Caco-2 (cell line): ENCODE data around the gene ZNF649. TPM values are rescaled to one million over a fixed set of nuclear protein-coding genes. Genes with fewer than 3 reads are reported as not detected.

Source experiments
- BruUV-seq: library from RNA; stranded (reverse); fragments of 400-500 nt; replicated peaks from 2 replicates; lab custom pipeline; 2021; lab: Mats Ljungman, UMichigan
- CTCF ChIA-PET: fragments of 300-600 bp; sonication (Branson Sonifier 250); formaldehyde crosslinking; loops from one replicate; lab custom pipeline; 2022; ENCODE audit warnings: antibody characterized with exemption; lab: Charles Lee
- POLR2A ChIA-PET: fragments of 300-600 bp; sonication (Branson Sonifier 250); formaldehyde crosslinking; loops from one replicate; lab custom pipeline; 2022; ENCODE audit warnings: antibody characterized with exemption; lab: Charles Lee
- DNase-seq, 2 experiments: peaks; one replicate each; pipeline versions ENCODE4 v3.0.0 to v3.0.0-alpha.2; 2020 to 2022
- H3K27me3 ChIP-seq: replicated peaks from 2 replicates; pipeline ENCODE4 v1.6.0; 2011; ENCODE audit warnings: low read length; ENCODE audit not compliant: control insufficient read depth, insufficient read depth
- H3K36me3 ChIP-seq: 2 replicates; pipeline ENCODE4 v1.5.1; 2011; ENCODE audit warnings: low read length; ENCODE audit not compliant: control insufficient read depth, insufficient read depth
- H3K4me1 ChIP-seq: fragments of 250-450 bp; sonication (Bioruptor Pico); 2 replicates; pipeline ENCODE4 v1.5.1; 2020; ENCODE audit warnings: mild to moderate bottlenecking
- H3K4me3 ChIP-seq: 2 replicates; pipeline ENCODE4 v1.5.1; 2011; ENCODE audit warnings: low read depth, mild to moderate bottlenecking, control low read depth, low read length
- H3K9me3 ChIP-seq: fragments of 250-450 bp; sonication (Bioruptor Pico); 2 replicates; pipeline ENCODE4 v1.5.1; 2020; ENCODE audit warnings: mild to moderate bottlenecking, moderate library complexity
- H3K27ac Mint-ChIP-seq: one replicate; pipeline ENCODE4 v1.8.0; 2022; ENCODE audit warnings: mixed read lengths; ENCODE audit not compliant: unreplicated experiment
- H3K27me3 Mint-ChIP-seq: one replicate; pipeline ENCODE4 v1.8.0; 2022; ENCODE audit warnings: mixed read lengths; ENCODE audit not compliant: insufficient read depth, unreplicated experiment
- H3K36me3 Mint-ChIP-seq: one replicate; pipeline ENCODE4 v1.8.0; 2022; ENCODE audit warnings: mild to moderate bottlenecking, mixed read lengths; ENCODE audit not compliant: insufficient read depth, unreplicated experiment
- H3K4me1 Mint-ChIP-seq: one replicate; pipeline ENCODE4 v1.8.0; 2022; ENCODE audit warnings: low read depth, mixed read lengths; ENCODE audit not compliant: unreplicated experiment
- H3K4me3 Mint-ChIP-seq: one replicate; pipeline ENCODE4 v1.8.0; 2022; ENCODE audit warnings: mild to moderate bottlenecking, moderate library complexity, mixed read lengths; ENCODE audit not compliant: unreplicated experiment
- H3K9me3 Mint-ChIP-seq: one replicate; pipeline ENCODE4 v1.8.0; 2022; ENCODE audit warnings: mixed read lengths; ENCODE audit not compliant: unreplicated experiment
- intact Hi-C: fragments of 100-400 bp; cut with micrococcal nuclease; formaldehyde crosslinking; loops from one replicate; pipeline ENCODE4 v1.10.0; 2022; ENCODE audit not compliant: unreplicated experiment
- total RNA-seq: library from RNA; stranded (reverse); gene quantifications from 2 replicates; pipeline ENCODE4 v1.2.3, GENCODE V29; 2022
- TF ChIP-seq, protein P1 (sequence below), 2 experiments: fragments of 200-600 bp in 1 of 2; IDR thresholded peaks; 1 replicate in 1 of 2; 2 replicates in 1 of 2; pipeline versions ENCODE4 v1.5.1 to v1.8.0; 2011 to 2022; ENCODE audit warnings: antibody characterized with exemption in 1 of 2, control low read depth in 1 of 2, inconsistent platforms in 1 of 2, low read depth in 1 of 2, low read length in 1 of 2, mild to moderate bottlenecking in 1 of 2, moderate library complexity in 1 of 2; ENCODE audit not compliant: insufficient read depth in 1 of 2, severe bottlenecking in 1 of 2, unreplicated experiment in 1 of 2

Gene ZNF649
- total RNA-seq, 1 experiment from 2014 or later: 7.9 TPM

DNA sequence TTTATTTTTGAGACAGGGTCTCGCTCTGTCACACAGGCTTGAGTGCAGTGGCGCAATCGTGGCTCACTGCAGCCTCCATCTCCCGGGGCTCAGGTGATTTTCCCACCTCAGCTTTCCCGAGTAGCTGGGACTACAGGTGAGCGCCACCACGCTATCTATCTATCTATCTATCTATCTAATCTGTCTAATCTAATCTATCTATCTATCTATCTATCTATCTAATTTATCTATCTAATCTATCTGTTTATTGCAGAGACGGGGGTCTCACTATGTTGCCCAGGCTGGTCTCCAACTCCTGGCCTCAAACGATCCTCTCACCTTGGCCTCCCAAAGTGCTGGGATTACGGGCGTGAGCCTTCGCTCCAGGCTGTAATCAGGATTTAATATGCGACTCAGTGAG is 23.0 kb upstream of the ZNF649 start:
- peaks cover 64% of the 10 kb centered on the region for H3K9me3 Mint-ChIP-seq
- Histone ChIP-seq H3K36me3 (no peaks in the 10 kb centered on the region), H3K4me1 (no peaks in the 10 kb centered on the region), H3K4me3 (peak overlapping the region; percentile 57), H3K9me3 (peaks cover 67% of the 10 kb centered on the region), H3K27me3 (no peaks in the 10 kb centered on the region)
- peak overlapping the region; percentile 88 for H3K27ac Mint-ChIP-seq
- H3K27me3 Mint-ChIP-seq: no peaks in the 10 kb centered on the region
- H3K4me3 Mint-ChIP-seq: peak overlapping the region; percentile 82
- H3K4me1 Mint-ChIP-seq: no peaks in the 10 kb centered on the region
- TF ChIP-seq, protein P1, sequence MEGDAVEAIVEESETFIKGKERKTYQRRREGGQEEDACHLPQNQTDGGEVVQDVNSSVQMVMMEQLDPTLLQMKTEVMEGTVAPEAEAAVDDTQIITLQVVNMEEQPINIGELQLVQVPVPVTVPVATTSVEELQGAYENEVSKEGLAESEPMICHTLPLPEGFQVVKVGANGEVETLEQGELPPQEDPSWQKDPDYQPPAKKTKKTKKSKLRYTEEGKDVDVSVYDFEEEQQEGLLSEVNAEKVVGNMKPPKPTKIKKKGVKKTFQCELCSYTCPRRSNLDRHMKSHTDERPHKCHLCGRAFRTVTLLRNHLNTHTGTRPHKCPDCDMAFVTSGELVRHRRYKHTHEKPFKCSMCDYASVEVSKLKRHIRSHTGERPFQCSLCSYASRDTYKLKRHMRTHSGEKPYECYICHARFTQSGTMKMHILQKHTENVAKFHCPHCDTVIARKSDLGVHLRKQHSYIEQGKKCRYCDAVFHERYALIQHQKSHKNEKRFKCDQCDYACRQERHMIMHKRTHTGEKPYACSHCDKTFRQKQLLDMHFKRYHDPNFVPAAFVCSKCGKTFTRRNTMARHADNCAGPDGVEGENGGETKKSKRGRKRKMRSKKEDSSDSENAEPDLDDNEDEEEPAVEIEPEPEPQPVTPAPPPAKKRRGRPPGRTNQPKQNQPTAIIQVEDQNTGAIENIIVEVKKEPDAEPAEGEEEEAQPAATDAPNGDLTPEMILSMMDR (IDR thresholded peaks at IDR 0.05; ENCODE audit: insufficient read depth in 1 of 2, low read depth in 1 of 2, low read length in 1 of 2, severe bottlenecking in 1 of 2, unreplicated experiment in 1 of 2): no peak
- CTCF ChIA-PET: no interaction called here
- intact Hi-C loops: loop anchor here (2.0 kb wide), 1 partner anchor 23 kb away; the partner anchor contains the start of gene ZNF649
- BruUV-seq: no TSS peak
- H3K36me3 Mint-ChIP-seq: peaks cover 14% of the 10 kb centered on the region
- POLR2A ChIA-PET: no interaction called here
- DNase-seq: no peak

DNA sequence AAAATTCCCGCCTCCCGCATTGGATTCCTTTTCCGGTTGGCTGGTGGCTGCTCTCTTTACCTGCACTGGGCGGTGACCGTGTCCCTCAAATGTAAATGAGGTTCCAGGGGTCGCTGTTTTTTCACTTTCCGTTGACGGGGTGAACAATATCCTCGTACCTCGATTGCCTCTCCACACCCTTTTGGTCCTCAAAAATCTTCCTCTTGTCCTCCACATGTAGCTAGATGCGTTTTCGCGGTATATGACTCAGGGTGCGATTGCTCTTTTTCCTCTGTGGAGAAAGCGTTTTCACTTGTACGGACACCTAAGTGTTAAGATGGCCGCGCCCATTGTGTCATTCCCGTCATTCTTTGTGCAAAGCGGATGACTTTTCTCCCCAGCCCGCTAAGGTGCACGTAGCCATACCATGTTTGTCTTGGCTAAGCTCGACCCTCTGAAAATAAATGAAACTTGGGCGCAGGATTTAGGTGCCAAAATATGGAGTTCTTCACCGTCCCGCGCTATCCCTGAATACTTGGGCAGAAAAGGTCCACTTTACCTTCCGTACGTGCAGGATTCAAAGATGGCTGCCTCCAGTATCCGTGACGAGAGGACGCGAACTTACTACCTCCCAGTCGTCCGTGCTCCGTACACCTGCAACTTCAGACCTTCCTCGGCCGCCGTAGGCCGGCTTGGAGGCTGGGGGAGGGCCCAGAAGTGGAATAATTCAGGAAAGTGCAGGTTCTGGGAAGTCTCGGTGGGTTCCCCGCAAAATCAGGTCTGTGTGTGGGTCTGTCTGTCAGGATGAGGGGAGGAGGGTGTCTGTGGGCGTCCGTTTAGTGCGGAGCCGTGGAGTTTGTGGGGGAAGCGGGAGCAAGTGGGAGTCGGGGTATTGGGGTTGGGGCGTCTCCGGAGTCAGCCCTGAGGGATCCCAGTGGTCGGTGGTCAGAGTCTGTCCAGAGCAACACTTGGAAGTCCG is 22.2 kb upstream of the ZNF649 start, which contains the start of gene ZNF613:
Gene ZNF613 (plus strand): TSS at position 689 of the 958 bp plus-strand sequence. CDS start 8,749 bp downstream, outside the sequence.
- TF ChIP-seq, protein P1 (IDR thresholded peaks at IDR 0.05; ENCODE audit: insufficient read depth in 1 of 2, low read depth in 1 of 2, low read length in 1 of 2, severe bottlenecking in 1 of 2, unreplicated experiment in 1 of 2): no peak
- H3K9me3 Mint-ChIP-seq: peaks cover 67% of the 10 kb centered on the region
- Histone ChIP-seq H3K36me3 (no peaks in the 10 kb centered on the region), H3K4me3 (peak within 1 kb of the TSS; percentile 57), H3K9me3 (peaks cover 75% of the 10 kb centered on the region), H3K27me3 (no peaks in the 10 kb centered on the region), H3K4me1 (no peaks in the 10 kb centered on the region)
- peaks cover 14% of the 10 kb centered on the region for H3K36me3 Mint-ChIP-seq
- no peaks in the 10 kb centered on the region for H3K4me1 Mint-ChIP-seq
- peak within 1 kb of the TSS; percentile 88 for H3K27ac Mint-ChIP-seq
- intact Hi-C loops: loop anchor here (2.0 kb wide), 1 partner anchor 22 kb away; the partner anchor contains the start of gene ZNF649
- CTCF ChIA-PET: no interaction called here
- no TSS peak for BruUV-seq
- POLR2A ChIA-PET: no interaction called here
- H3K27me3 Mint-ChIP-seq: no peaks in the 10 kb centered on the region
- peak; percentile 68 to 75 for DNase-seq
- H3K4me3 Mint-ChIP-seq: peak within 1 kb of the TSS; percentile 82

DNA sequence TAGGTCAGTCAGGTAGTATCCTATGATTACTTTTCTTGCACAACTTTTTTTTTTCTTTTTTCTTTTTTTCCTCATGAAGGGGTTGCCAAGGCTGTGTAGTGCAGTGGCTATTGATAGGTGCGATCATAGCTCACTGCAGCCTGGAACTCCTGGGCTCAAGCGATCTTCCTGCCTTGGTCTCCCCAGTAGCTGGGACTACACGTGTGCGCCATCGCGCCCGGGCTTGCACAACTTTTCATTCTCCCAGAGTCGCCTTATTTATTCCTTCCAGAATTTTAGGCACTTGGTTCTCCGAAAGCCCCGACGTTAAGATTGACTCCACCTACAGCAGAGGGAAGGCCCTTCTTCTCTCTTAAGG is 21.6 kb upstream of the ZNF649 start:
- peak overlapping the region; percentile 82 for H3K4me3 Mint-ChIP-seq
- no peaks in the 10 kb centered on the region for H3K27me3 Mint-ChIP-seq
- H3K36me3 Mint-ChIP-seq: peaks cover 14% of the 10 kb centered on the region
- peaks cover 67% of the 10 kb centered on the region for H3K9me3 Mint-ChIP-seq
- H3K4me3 ChIP-seq: peak overlapping the region; percentile 57; the same call in 1 of the 2 replicates
- no TSS peak for BruUV-seq
- no peaks in the 10 kb centered on the region for H3K27me3 ChIP-seq
- DNase-seq: no peak
- H3K4me1 ChIP-seq: no peaks in the 10 kb centered on the region
- no peaks in the 10 kb centered on the region for H3K36me3 ChIP-seq
- no peaks in the 10 kb centered on the region for H3K4me1 Mint-ChIP-seq
- peaks cover 73% of the 10 kb centered on the region for H3K9me3 ChIP-seq
- intact Hi-C loops: loop anchor here (2.0 kb wide), 1 partner anchor 22 kb away; the partner anchor contains the start of gene ZNF649
- TF ChIP-seq, protein P1 (IDR thresholded peaks at IDR 0.05; ENCODE audit: insufficient read depth in 1 of 2, low read depth in 1 of 2, low read length in 1 of 2, severe bottlenecking in 1 of 2, unreplicated experiment in 1 of 2): no peak
- CTCF ChIA-PET: no interaction called here
- peak overlapping the region; percentile 88 for H3K27ac Mint-ChIP-seq
- POLR2A ChIA-PET: no interaction called here
